HCT116 (cell line): ENCODE results near the gene HOXC4. TPM values are rescaled to one million over a fixed set of nuclear protein-coding genes. Genes with fewer than 3 reads are reported as not detected.

Experiments used
- ATAC-seq: fragments of 200-7000 bp; cut with Tn5 transposase; 2 replicates; pipeline ENCODE4 v1.9.1; 2020; ENCODE audit warnings: mild to moderate bottlenecking, moderate library complexity
- BruUV-seq: library from RNA; stranded (reverse); fragments of 400-500 nt; replicated peaks from 2 replicates; lab custom pipeline; 2021; lab: Mats Ljungman, UMichigan
- CTCF ChIA-PET: fragments of 300-600 bp; sonication (Branson Sonifier 250); formaldehyde crosslinking; loops from one replicate; lab custom pipeline; 2021; ENCODE audit warnings: antibody characterized with exemption; lab: Charles Lee
- POLR2A ChIA-PET: fragments of 300-600, 350-600 bp; sonication (Branson Sonifier 250); formaldehyde crosslinking; loops from one replicate; lab custom pipeline; 2021; ENCODE audit warnings: antibody characterized with exemption; lab: Charles Lee
- RAD21 ChIA-PET, 2 experiments: fragments of 300-600 bp; sonication (Branson Sonifier 250); formaldehyde crosslinking; loops; one replicate each; lab custom pipeline; 2023; ENCODE audit warnings: low total read pairs in 2 of 2; ENCODE audit not compliant: uncharacterized antibody in 2 of 2, unreplicated experiment in 2 of 2, low non-redundant PET in 1 of 2; lab: Charles Lee
- DNase-seq: peaks from one replicate; pipeline ENCODE4 v3.0.0-alpha.2; 2010; ENCODE audit warnings: low read depth, low spot score
- H2AFZ ChIP-seq: fragments of 200-600 bp; shearing (Covaris generic), sonication (generic); 2 replicates; pipeline ENCODE4 v1.6.1; 2017; ENCODE audit warnings: low read depth, mixed run types, mixed read lengths, antibody characterized with exemption, low read length; ENCODE audit not compliant: poor library complexity, severe bottlenecking
- H3K27ac ChIP-seq: 2 replicates; pipeline ENCODE4 v1.5.1; 2012; ENCODE audit warnings: low read depth, low read length
- H3K27me3 ChIP-seq: fragments of 200-600 bp; sonication (generic); 2 replicates; pipeline ENCODE4 v1.6.1; 2016; ENCODE audit warnings: mixed run types, low read length, mixed read lengths; ENCODE audit not compliant: insufficient read depth
- H3K36me3 ChIP-seq, 2 experiments: fragments of 200-500 bp in 1 of 2; fragments of 200-600 bp in 1 of 2; sonication (Bioruptor generic) in 1 of 2; sonication (generic) in 1 of 2; 2 replicates each; pipeline versions ENCODE4 v1.5.1 to v1.6.1; 2014 to 2016; ENCODE audit warnings: low read length in 2 of 2, inconsistent platforms in 1 of 2, mixed read lengths in 1 of 2, mixed run types in 1 of 2; ENCODE audit not compliant: insufficient read depth in 2 of 2, control insufficient read depth in 1 of 2
- H3K4me1 ChIP-seq, 2 experiments: fragments of 200-600 bp in 1 of 2; sonication (generic) in 1 of 2; 2 replicates each; pipeline versions ENCODE4 v1.5.1 to v1.6.1; 2012 to 2017; ENCODE audit warnings: low read length in 2 of 2, inconsistent platforms in 1 of 2, mild to moderate bottlenecking in 1 of 2, mixed read lengths in 1 of 2, mixed run types in 1 of 2, moderate library complexity in 1 of 2; ENCODE audit not compliant: insufficient read depth in 2 of 2, control insufficient read depth in 1 of 2
- H3K4me2 ChIP-seq: fragments of 200-600 bp; sonication (generic); 2 replicates; pipeline ENCODE4 v1.6.1; 2017; ENCODE audit warnings: mixed run types, low read length, mixed read lengths
- H3K4me3 ChIP-seq, 2 experiments: fragments of 200-600 bp in 1 of 2; sonication (generic) in 1 of 2; replicated peaks in 1 of 2; 2 replicates each; pipeline ENCODE4 v1.5.1; 2011 to 2016; ENCODE audit warnings: low read length in 2 of 2, control low read depth in 1 of 2, low read depth in 1 of 2, mild to moderate bottlenecking in 1 of 2, mixed read lengths in 1 of 2, mixed run types in 1 of 2
- H3K79me2 ChIP-seq: fragments of 200-600 bp; sonication (generic); 2 replicates; pipeline ENCODE4 v1.6.1; 2017; ENCODE audit warnings: mild to moderate bottlenecking, mixed run types, low read length, moderate library complexity, mixed read lengths; ENCODE audit not compliant: insufficient read depth
- H3K9ac ChIP-seq: fragments of 200-600 bp; sonication (generic); 2 replicates; pipeline ENCODE4 v1.6.1; 2016; ENCODE audit warnings: low read length, mixed read lengths
- H3K9me2 ChIP-seq: fragments of 200-600 bp; sonication (generic), shearing (Covaris generic); 2 replicates; pipeline ENCODE4 v1.6.1; 2017; ENCODE audit warnings: mixed run types, mild to moderate bottlenecking, moderate library complexity; ENCODE audit not compliant: insufficient read depth
- H3K9me3 ChIP-seq, 2 experiments: fragments of 200-500 bp in 1 of 2; fragments of 200-600 bp in 1 of 2; sonication (Bioruptor generic) in 1 of 2; sonication (generic) in 1 of 2; 2 replicates each; pipeline ENCODE4 v1.6.1; 2014 to 2017; ENCODE audit warnings: low read length in 2 of 2, mixed read lengths in 2 of 2, inconsistent platforms in 1 of 2, low read depth in 1 of 2, mild to moderate bottlenecking in 1 of 2, mixed run types in 1 of 2, moderate library complexity in 1 of 2; ENCODE audit not compliant: control insufficient read depth in 1 of 2, insufficient read depth in 1 of 2
- H4K20me1 ChIP-seq: fragments of 200-600 bp; sonication (generic), shearing (Covaris generic); 2 replicates; pipeline ENCODE4 v1.6.1; 2017; ENCODE audit warnings: mixed run types, mild to moderate bottlenecking, moderate library complexity; ENCODE audit not compliant: insufficient read depth
- CEBPB ChIP-seq: IDR thresholded peaks from 2 replicates; pipeline ENCODE4 v1.6.1; 2012; ENCODE audit warnings: low read depth
- EGR1 ChIP-seq: IDR thresholded peaks from 2 replicates; pipeline ENCODE4 v1.6.1; 2012; ENCODE audit warnings: low read depth
- EZH2 ChIP-seq: fragments of 200-600 bp; sonication (generic); IDR thresholded peaks from 2 replicates; pipeline ENCODE4 v1.6.1; 2017; ENCODE audit warnings: antibody characterized with exemption, mixed run types
- POLR2AphosphoS5 ChIP-seq: IDR thresholded peaks from 2 replicates; pipeline ENCODE4 v1.6.1; 2011; ENCODE audit warnings: mild to moderate bottlenecking, low read depth, low read length, moderate library complexity
- SIN3A ChIP-seq: IDR thresholded peaks from 2 replicates; pipeline ENCODE4 v1.6.1; 2012; ENCODE audit warnings: low read depth
- TCF7L2 ChIP-seq: IDR thresholded peaks from 2 replicates; pipeline ENCODE4 v1.7.0; 2011; ENCODE audit warnings: borderline replicate concordance, inconsistent platforms; ENCODE audit not compliant: insufficient read depth, insufficient read length; ENCODE audit errors: extremely low read depth
- ZNF274 ChIP-seq: fragments of 200-500 bp; sonication (Bioruptor generic); IDR thresholded peaks from 2 replicates; pipeline ENCODE4 v1.6.1; 2014; ENCODE audit warnings: mild to moderate bottlenecking, low read depth, low read length, inconsistent platforms
- intact Hi-C: fragments of 100-400 bp; cut with micrococcal nuclease; formaldehyde crosslinking; loops from 2 replicates; pipeline ENCODE4 v1.10.0; 2022
- total RNA-seq: library from RNA; stranded (reverse); gene quantifications from one replicate; pipeline ENCODE4 v1.2.1, GENCODE V29; 2021; ENCODE audit not compliant: unreplicated experiment
- TF ChIP-seq, protein P1 (sequence below): IDR thresholded peaks from 2 replicates; pipeline ENCODE4 v1.6.1; 2012
- TF ChIP-seq, protein P2 (sequence below): IDR thresholded peaks from 2 replicates; pipeline ENCODE4 v1.6.1; 2012

The HOXC4 gene
- total RNA-seq, 1 experiment from 2014 or later: 1.5 TPM

DNA sequence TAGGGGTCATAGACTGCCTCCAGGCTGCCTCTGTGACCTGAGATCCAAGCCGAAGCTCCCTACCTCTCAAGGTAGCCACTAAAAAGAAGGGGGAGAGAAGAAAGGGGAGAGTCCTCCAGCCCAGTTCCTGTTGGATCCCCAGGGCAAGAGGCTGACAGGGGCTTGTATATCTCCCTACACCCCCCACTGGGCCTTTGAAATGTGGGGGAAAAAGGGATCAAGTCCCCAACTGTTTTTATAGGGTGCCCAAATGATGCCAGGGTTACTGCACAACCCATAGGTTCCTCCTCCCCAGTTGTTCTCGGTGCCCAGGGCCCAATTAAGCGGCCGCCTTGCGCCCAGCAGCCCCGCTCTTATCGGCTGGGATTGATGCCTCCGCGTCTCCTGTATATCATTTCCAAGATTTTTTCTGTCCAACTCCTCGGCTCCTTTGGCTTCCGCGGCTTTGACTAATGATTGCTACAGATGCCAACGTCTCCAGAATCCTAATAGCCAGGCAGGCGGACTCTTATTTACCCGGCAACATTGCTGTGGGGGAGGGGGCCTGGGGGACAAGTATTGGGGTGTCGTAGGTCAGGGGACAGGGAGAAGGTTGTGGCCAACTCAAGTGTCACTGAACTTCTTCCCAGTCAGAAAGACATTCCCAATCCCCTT is 7.6 kb upstream of the HOXC4 start:
- Histone ChIP-seq H3K4me3 (no peak overlapping the region), H3K9me2 (no peaks in the 10 kb centered on the region), H3K4me2 (no peak overlapping the region), H3K27ac (no peak overlapping the region), H3K27me3 (no peaks in the 10 kb centered on the region), H3K4me1 (no peaks in the 10 kb centered on the region), H2AFZ (no peak overlapping the region), H3K9ac (no peak overlapping the region), H3K36me3 (no peaks in the 10 kb centered on the region), H3K9me3 (no peaks in the 10 kb centered on the region), H4K20me1 (no peaks in the 10 kb centered on the region), H3K79me2 (no peaks in the 10 kb centered on the region)
- BruUV-seq: no TSS peak
- TF ChIP-seq EGR1: no peak
- no peak for TF ChIP-seq ZNF274
- TF ChIP-seq, protein P1, sequence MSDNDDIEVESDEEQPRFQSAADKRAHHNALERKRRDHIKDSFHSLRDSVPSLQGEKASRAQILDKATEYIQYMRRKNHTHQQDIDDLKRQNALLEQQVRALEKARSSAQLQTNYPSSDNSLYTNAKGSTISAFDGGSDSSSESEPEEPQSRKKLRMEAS: no peak
- DNase-seq (no peak), ATAC-seq (no peak)
- RAD21 ChIA-PET: no interaction called here
- CTCF ChIA-PET: interaction anchor here (1.0 kb wide), 1 partner anchor 28 kb away, joined by 3 read pairs; no protein-coding TSS in a partner anchor
- POLR2A ChIA-PET: no interaction called here
- intact Hi-C loops: no loop called here

DNA sequence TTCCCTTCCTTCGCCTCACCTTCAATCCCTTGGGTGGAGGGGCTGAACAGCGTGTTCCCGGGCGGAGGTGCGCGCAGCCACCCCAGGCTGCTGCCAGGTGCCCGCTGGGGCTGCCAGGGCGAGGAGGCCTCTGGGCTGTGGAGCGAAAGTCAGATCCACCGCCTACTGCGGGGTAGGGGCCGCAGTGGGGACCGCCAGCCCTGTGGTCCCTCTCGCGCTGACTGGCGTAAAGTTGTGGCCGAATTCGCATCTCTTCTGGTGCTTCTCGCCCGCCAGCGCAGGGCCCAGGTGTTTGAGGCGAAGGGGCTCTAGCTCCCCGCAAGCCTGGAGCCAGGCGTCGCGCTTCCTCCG is 6.9 kb upstream of the HOXC4 start:
- no peak for TF ChIP-seq CEBPB
- no peak for TF ChIP-seq TCF7L2
- TF ChIP-seq POLR2AphosphoS5: no peak
- TF ChIP-seq SIN3A: no peak
- TF ChIP-seq EZH2: no peak
- TF ChIP-seq, protein P2, sequence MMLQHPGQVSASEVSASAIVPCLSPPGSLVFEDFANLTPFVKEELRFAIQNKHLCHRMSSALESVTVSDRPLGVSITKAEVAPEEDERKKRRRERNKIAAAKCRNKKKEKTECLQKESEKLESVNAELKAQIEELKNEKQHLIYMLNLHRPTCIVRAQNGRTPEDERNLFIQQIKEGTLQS: no peak
- TF ChIP-seq ZNF274: no peak
- Histone ChIP-seq H3K27ac (no peak overlapping the region), H2AFZ (no peak overlapping the region), H3K79me2 (no peaks in the 10 kb centered on the region), H3K9me2 (no peaks in the 10 kb centered on the region), H3K36me3 (no peaks in the 10 kb centered on the region), H3K4me1 (no peaks in the 10 kb centered on the region), H4K20me1 (no peaks in the 10 kb centered on the region), H3K9me3 (no peaks in the 10 kb centered on the region), H3K4me3 (no peak overlapping the region), H3K27me3 (no peaks in the 10 kb centered on the region), H3K9ac (no peak overlapping the region), H3K4me2 (no peak overlapping the region)
- no peak for ATAC-seq
- ChIA-PET CTCF (no interaction called here), POLR2A (no interaction called here), RAD21 (no interaction called here)
- no TSS peak for BruUV-seq
- DNase-seq: no peak
- intact Hi-C loops: no loop called here
